ENCODE data around the gene DOCK2. TPM values are rescaled to one million over a fixed set of nuclear protein-coding genes. Genes with fewer than 3 reads are reported as not detected.

DOCK2 gene
- total and polyA plus RNA-seq, 9 of the 15 experiments (the other 6 are each of a cell fraction or from before 2014, with no cell fraction given): 4.5 to 42.6 (median 20.5) TPM

GRCh38 chr5:169599451-169599850 lies 37.6 kb upstream of the DOCK2 start:
- CTCF ChIA-PET (ENCODE audit: low intra/inter-chr PET ratio): no interaction called here
- Histone ChIP-seq H3K9ac (ENCODE audit: insufficient read depth in 1 of 2, low read depth in 2 of 2, low read length in 2 of 2) (no peak overlapping the region), H3K9me3 (replicated peaks; ENCODE audit: control insufficient read depth, insufficient read depth, low read depth, low read length) (no peaks in the 10 kb centered on the region), H3K4me3 (no peak overlapping the region), H3K4me1 (replicated peaks in 1 of 2; ENCODE audit: control insufficient read depth in 2 of 2, insufficient read depth in 2 of 2, low read length in 2 of 2) (no peaks in the 10 kb centered on the region), H4K20me1 (replicated peaks; ENCODE audit: control insufficient read depth, insufficient read depth, low read length) (no peaks in the 10 kb centered on the region), H3K36me3 (ENCODE audit: control insufficient read depth, insufficient read depth, low read length) (peaks cover 89% of the 10 kb centered on the region), H2AFZ (ENCODE audit: low read depth, low read length) (no peak overlapping the region), H3K27ac (ENCODE audit: extremely low read depth, low read depth, low read length) (no peak overlapping the region), H3K79me2 (ENCODE audit: control insufficient read depth, insufficient read depth, low read length) (no peaks in the 10 kb centered on the region), H3K9me1 (ENCODE audit: control insufficient read depth, insufficient read depth, low read length) (no peaks in the 10 kb centered on the region), H3K27me3 (ENCODE audit: control insufficient read depth in 2 of 2, insufficient read depth in 2 of 2, low read length in 2 of 2) (no peaks in the 10 kb centered on the region), H3K4me2 (ENCODE audit: insufficient read depth, low read length) (no peak overlapping the region)
- no TSS peak for BruUV-seq (replicated peaks)
- FAIRE-seq: no peak
- no peak for ATAC-seq
- in situ Hi-C loops (cut with MboI) (no loop called here), intact Hi-C loops (cut with micrococcal nuclease) (no loop called here)
- no peak for DNase-seq (ENCODE audit: extremely low read depth in 1 of 4, low spot score in 3 of 4)
- TF ChIP-seq WHSC1 (IDR thresholded peaks at IDR 0.05; ENCODE audit: low read length) (no peak), MCM2 (IDR thresholded peaks at IDR 0.05; ENCODE audit: low read depth) (no peak)
- WGBS (ENCODE audit: insufficient coverage, low coverage, missing lambda C conversion rate): 90% methylated on average over 4 of the region's 4 CpGs
- POLR2A ChIA-PET: interaction anchor here (1.2 kb wide), 1 partner anchor 15 kb away, joined by 3 read pairs; no protein-coding TSS in a partner anchor

- intact Hi-C loops (cut with micrococcal nuclease) (no loop called here), in situ Hi-C loops (cut with MboI) (no loop called here)
- BruUV-seq (replicated peaks): no TSS peak
- no peak overlapping the region for H3K4me3 ChIP-seq
- no peaks in the 10 kb centered on the region for H3K9me3 ChIP-seq (replicated peaks; ENCODE audit: control insufficient read depth, insufficient read depth, low read depth, low read length)
- ChIA-PET POLR2A (no interaction called here), CTCF (ENCODE audit: low intra/inter-chr PET ratio) (no interaction called here)
- H2AFZ ChIP-seq (ENCODE audit: low read depth, low read length): no peak overlapping the region
- no peaks in the 10 kb centered on the region for H3K79me2 ChIP-seq (ENCODE audit: control insufficient read depth, insufficient read depth, low read length)
- H3K4me2 ChIP-seq (ENCODE audit: insufficient read depth, low read length): no peak overlapping the region
- H3K27ac ChIP-seq (ENCODE audit: extremely low read depth, low read depth, low read length): no peak overlapping the region
- ATAC-seq (no peak), DNase-seq (ENCODE audit: extremely low read depth in 1 of 4, low spot score in 3 of 4) (no peak), FAIRE-seq (no peak)
- no peak overlapping the region for H3K9ac ChIP-seq (ENCODE audit: insufficient read depth in 1 of 2, low read depth in 2 of 2, low read length in 2 of 2)
- peaks cover 62% of the 10 kb centered on the region for H3K36me3 ChIP-seq (ENCODE audit: control insufficient read depth, insufficient read depth, low read length)
- H3K27me3 ChIP-seq (ENCODE audit: control insufficient read depth in 2 of 2, insufficient read depth in 2 of 2, low read length in 2 of 2): no peaks in the 10 kb centered on the region
- no peaks in the 10 kb centered on the region for H3K4me1 ChIP-seq (replicated peaks in 1 of 2; ENCODE audit: control insufficient read depth in 2 of 2, insufficient read depth in 2 of 2, low read length in 2 of 2)
- H4K20me1 ChIP-seq (replicated peaks; ENCODE audit: control insufficient read depth, insufficient read depth, low read length): no peaks in the 10 kb centered on the region
- H3K9me1 ChIP-seq (ENCODE audit: control insufficient read depth, insufficient read depth, low read length): no peaks in the 10 kb centered on the region
- no peak for TF ChIP-seq RFX5 (IDR thresholded peaks at IDR 0.05; ENCODE audit: low read depth, low read length)
- TF ChIP-seq TAF1 (IDR thresholded peaks at IDR 0.05; ENCODE audit: control insufficient read depth, extremely low read depth, insufficient read depth, low read length, severe bottlenecking): no peak
- no peak for TF ChIP-seq POLR3G (IDR thresholded peaks at IDR 0.05; ENCODE audit: extremely low read depth, insufficient read length, insufficient replicate concordance)
- TF ChIP-seq MED1 (CRISPR knock-in tag; IDR thresholded peaks at IDR 0.05; ENCODE audit: borderline replicate concordance): no peak
- TF ChIP-seq ZKSCAN3 (CRISPR knock-in tag; IDR thresholded peaks at IDR 0.05): no peak
- TF ChIP-seq KLF1 (tag; IDR thresholded peaks at IDR 0.05): no peak
- no peak for TF ChIP-seq TAF9B (IDR thresholded peaks at IDR 0.05; ENCODE audit: partially characterized antibody)
- no peak for TF ChIP-seq ZBTB9 (CRISPR knock-in tag; IDR thresholded peaks at IDR 0.05)
- TF ChIP-seq FOXA3 (CRISPR knock-in tag; conservative IDR thresholded peaks at IDR 0.05 in 1 of 2, IDR thresholded peaks at IDR 0.05 in 1 of 2): no peak
- no peak for TF ChIP-seq PHTF2 (CRISPR knock-in tag; IDR thresholded peaks at IDR 0.05)
These were observed 34.5 kb upstream of the DOCK2 start for GRCh38 chr5:169602535-169602934.

Data from K562 (cell line).